ENCODE measurements around the gene SMAD6. TPM values are rescaled to one million over a fixed set of nuclear protein-coding genes. Genes with fewer than 3 reads are reported as not detected.
A peak's percentile ranks its signal among the peaks of the same experiment; 100 is the strongest.

Gene SMAD6
- total RNA-seq, 2 donors from 2014 or later, result 190 to 213 TPM

- Histone ChIP-seq H3K4me3 (ENCODE audit: low read length) (no peak overlapping the region), H3K9me3 (ENCODE audit: control insufficient read depth, low read length) (no peaks in the 10 kb centered on the region), H3K4me1 (ENCODE audit: control insufficient read depth, insufficient read depth, low read length) (peaks cover 21% of the 10 kb centered on the region), H3K9ac (ENCODE audit: extremely low read depth, low read length, poor library complexity, severe bottlenecking) (peak overlapping the region; percentile 81), H3K27ac (ENCODE audit: low read depth, low read length) (peak overlapping the region; percentile 76), H3K27me3 (ENCODE audit: control insufficient read depth, insufficient read depth, low read length, poor library complexity, severe bottlenecking) (no peaks in the 10 kb centered on the region), H3K36me3 (ENCODE audit: control insufficient read depth, insufficient read depth, low read length) (no peaks in the 10 kb centered on the region)
- Mint-ChIP-seq H3K4me3 (no peak overlapping the region), H3K27ac (peak overlapping the region; percentile 98), H3K36me3 (ENCODE audit: low read depth) (no peaks in the 10 kb centered on the region), H3K4me1 (peaks cover 41% of the 10 kb centered on the region), H3K9me3 (peaks cover 2% of the 10 kb centered on the region), H3K27me3 (ENCODE audit: insufficient read depth) (no peaks in the 10 kb centered on the region)
- peak; percentile 77 for DNase-seq
- no peak for TF ChIP-seq CTCF (conservative IDR thresholded peaks at IDR 0.05)
Observed at GRCh38 chr15:66691727-66692126, 10.3 kb upstream of the SMAD6 start.

GRCh38 chr15:66692391-66692790 is 9.6 kb upstream of the SMAD6 start:
- DNase-seq, result no peak
- Histone ChIP-seq H3K4me1 (ENCODE audit: control insufficient read depth, insufficient read depth, low read length) (peaks cover 21% of the 10 kb centered on the region), H3K27ac (ENCODE audit: low read depth, low read length) (no peak overlapping the region), H3K27me3 (ENCODE audit: control insufficient read depth, insufficient read depth, low read length, poor library complexity, severe bottlenecking) (no peaks in the 10 kb centered on the region), H3K4me3 (ENCODE audit: low read length) (no peak overlapping the region), H3K36me3 (ENCODE audit: control insufficient read depth, insufficient read depth, low read length) (no peaks in the 10 kb centered on the region), H3K9ac (ENCODE audit: extremely low read depth, low read length, poor library complexity, severe bottlenecking) (peak overlapping the region; percentile 81), H3K9me3 (ENCODE audit: control insufficient read depth, low read length) (no peaks in the 10 kb centered on the region)
- Mint-ChIP-seq H3K4me3 (no peak overlapping the region), H3K4me1 (peaks cover 43% of the 10 kb centered on the region), H3K27me3 (ENCODE audit: insufficient read depth) (no peaks in the 10 kb centered on the region), H3K27ac (peak overlapping the region; percentile 98), H3K36me3 (ENCODE audit: low read depth) (no peaks in the 10 kb centered on the region), H3K9me3 (peaks cover 1% of the 10 kb centered on the region)
- 75 to 78% methylated on average over 1 to 3 of the region's 3 CpGs for whole genome bisulfite sequencing, 2 experiments (ENCODE audit: insufficient coverage in 1 of 2, insufficient read length in 1 of 2)
- no peak for TF ChIP-seq CTCF (conservative IDR thresholded peaks at IDR 0.05)

GRCh38 chr15:66692808-66693596 is 9.0 kb upstream of the SMAD6 start:
- no peak for TF ChIP-seq CTCF (conservative IDR thresholded peaks at IDR 0.05)
- Histone ChIP-seq H3K4me3 (ENCODE audit: low read length) (no peak overlapping the region), H3K36me3 (ENCODE audit: control insufficient read depth, insufficient read depth, low read length) (no peaks in the 10 kb centered on the region), H3K27me3 (ENCODE audit: control insufficient read depth, insufficient read depth, low read length, poor library complexity, severe bottlenecking) (no peaks in the 10 kb centered on the region), H3K9me3 (ENCODE audit: control insufficient read depth, low read length) (no peaks in the 10 kb centered on the region), H3K4me1 (ENCODE audit: control insufficient read depth, insufficient read depth, low read length) (peaks cover 21% of the 10 kb centered on the region), H3K27ac (ENCODE audit: low read depth, low read length) (no peak overlapping the region), H3K9ac (ENCODE audit: extremely low read depth, low read length, poor library complexity, severe bottlenecking) (no peak overlapping the region)
- no peak overlapping the region for H3K27ac Mint-ChIP-seq
- no peak for DNase-seq
- no peak overlapping the region for H3K4me3 Mint-ChIP-seq
- H3K9me3 Mint-ChIP-seq, result peaks cover 1% of the 10 kb centered on the region
- 92 to 95% methylated on average over 3 to 6 of the region's 6 CpGs for WGBS, 2 experiments (ENCODE audit: insufficient coverage in 1 of 2, insufficient read length in 1 of 2)
- peaks cover 45% of the 10 kb centered on the region for H3K4me1 Mint-ChIP-seq
- no peaks in the 10 kb centered on the region for H3K36me3 Mint-ChIP-seq (ENCODE audit: low read depth)
- H3K27me3 Mint-ChIP-seq (ENCODE audit: insufficient read depth), result no peaks in the 10 kb centered on the region
